SU-DHL-6 (cell line): ENCODE data around the gene LRGUK.

Experiments used
- H2AFZ ChIP-seq: fragments of 200-600 bp; sonication (generic); 2 replicates; pipeline ENCODE4 v1.6.1; 2014; ENCODE audit warnings: low read depth, mild to moderate bottlenecking, moderate library complexity, mixed read lengths, antibody characterized with exemption, low read length; ENCODE audit not compliant: severe bottlenecking
- H3F3A ChIP-seq: fragments of 200-600 bp; shearing (Covaris generic); 2 replicates; pipeline ENCODE4 v1.6.0; 2016; ENCODE audit warnings: antibody characterized with exemption, mild to moderate bottlenecking; ENCODE audit not compliant: insufficient read depth
- H3K27ac ChIP-seq: fragments of 200-600 bp; sonication (generic); 2 replicates; pipeline ENCODE4 v1.5.1; 2016; ENCODE audit warnings: low read depth, mild to moderate bottlenecking, low read length, moderate library complexity, mixed read lengths
- H3K27me3 ChIP-seq: fragments of 200-600 bp; sonication (generic), shearing (Covaris generic); 2 replicates; pipeline ENCODE4 v1.6.0; 2014; ENCODE audit warnings: mild to moderate bottlenecking, low read length
- H3K36me3 ChIP-seq: fragments of 200-600 bp; sonication (generic); 2 replicates; pipeline ENCODE4 v1.6.1; 2014; ENCODE audit warnings: mild to moderate bottlenecking, low read length, mixed read lengths
- H3K4me2 ChIP-seq: fragments of 300-600, 200-600 bp; shearing (Covaris generic), sonication (generic); 2 replicates; pipeline ENCODE4 v1.6.0; 2014; ENCODE audit warnings: low read length, low read depth, mild to moderate bottlenecking; ENCODE audit not compliant: poor library complexity, severe bottlenecking
- H3K4me3 ChIP-seq: fragments of 200-600 bp; sonication (generic); 2 replicates; pipeline ENCODE4 v1.5.1; 2014; ENCODE audit warnings: antibody characterized with exemption, low read length, mild to moderate bottlenecking, mixed read lengths; ENCODE audit not compliant: insufficient read depth, poor library complexity, severe bottlenecking
- H3K79me2 ChIP-seq: fragments of 200-600 bp; sonication (generic); 2 replicates; pipeline ENCODE4 v1.6.1; 2014; ENCODE audit warnings: mild to moderate bottlenecking, low read length, moderate library complexity; ENCODE audit not compliant: insufficient read depth
- H3K9ac ChIP-seq: fragments of 200-600 bp; sonication (generic); 2 replicates; pipeline ENCODE4 v1.7.0; 2014; ENCODE audit warnings: mild to moderate bottlenecking, low read length
- H3K9me2 ChIP-seq: fragments of 200-600 bp; sonication (generic); replicated peaks from 2 replicates; pipeline ENCODE4 v1.6.1; 2014; ENCODE audit warnings: low read length; ENCODE audit not compliant: insufficient read depth
- H3K9me3 ChIP-seq: fragments of 200-600 bp; sonication (generic); 2 replicates; pipeline ENCODE4 v1.6.1; 2014; ENCODE audit warnings: low read length, mixed read lengths; ENCODE audit not compliant: insufficient read depth
- H4K20me1 ChIP-seq: fragments of 200-600 bp; sonication (generic); 2 replicates; pipeline ENCODE4 v1.6.1; 2014; ENCODE audit warnings: low read depth, mild to moderate bottlenecking, antibody characterized with exemption, low read length, moderate library complexity, mixed read lengths
- EZH2phosphoT487 ChIP-seq: fragments of 200-600 bp; sonication (generic), shearing (Covaris generic); conservative IDR thresholded peaks from 2 replicates; pipeline ENCODE4 v1.6.1; 2018; ENCODE audit warnings: mild to moderate bottlenecking, antibody characterized with exemption, low read length, moderate library complexity, mixed read lengths
- TF ChIP-seq, protein P1 (sequence below): fragments of 200-600 bp; sonication (generic); IDR thresholded peaks from one replicate; pipeline ENCODE4 v1.5.1; 2017; ENCODE audit warnings: antibody characterized with exemption, mild to moderate bottlenecking, low read length, moderate library complexity; ENCODE audit not compliant: insufficient read depth, poor library complexity, severe bottlenecking

The LRGUK gene

DNA sequence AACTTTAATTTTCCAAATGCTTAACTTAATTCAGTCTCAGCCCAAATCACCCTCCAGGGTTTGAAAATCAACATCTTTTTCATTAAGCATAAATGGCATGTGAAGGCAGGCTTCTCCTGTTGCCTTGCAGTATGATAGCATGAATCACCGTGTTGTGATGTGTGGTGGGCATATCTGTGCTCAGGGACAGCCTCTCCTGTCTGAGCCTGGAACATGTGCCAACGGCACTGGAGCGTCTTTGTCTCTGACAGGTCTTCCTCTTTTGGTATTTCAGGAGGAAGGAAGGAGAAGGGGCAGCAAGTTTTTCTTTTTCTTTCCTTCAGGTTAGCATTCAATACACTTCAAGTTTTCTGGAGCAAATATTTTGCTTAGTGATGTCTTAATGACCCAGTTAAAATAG lies 57.6 kb downstream of the LRGUK start:
- TF ChIP-seq, protein P1, sequence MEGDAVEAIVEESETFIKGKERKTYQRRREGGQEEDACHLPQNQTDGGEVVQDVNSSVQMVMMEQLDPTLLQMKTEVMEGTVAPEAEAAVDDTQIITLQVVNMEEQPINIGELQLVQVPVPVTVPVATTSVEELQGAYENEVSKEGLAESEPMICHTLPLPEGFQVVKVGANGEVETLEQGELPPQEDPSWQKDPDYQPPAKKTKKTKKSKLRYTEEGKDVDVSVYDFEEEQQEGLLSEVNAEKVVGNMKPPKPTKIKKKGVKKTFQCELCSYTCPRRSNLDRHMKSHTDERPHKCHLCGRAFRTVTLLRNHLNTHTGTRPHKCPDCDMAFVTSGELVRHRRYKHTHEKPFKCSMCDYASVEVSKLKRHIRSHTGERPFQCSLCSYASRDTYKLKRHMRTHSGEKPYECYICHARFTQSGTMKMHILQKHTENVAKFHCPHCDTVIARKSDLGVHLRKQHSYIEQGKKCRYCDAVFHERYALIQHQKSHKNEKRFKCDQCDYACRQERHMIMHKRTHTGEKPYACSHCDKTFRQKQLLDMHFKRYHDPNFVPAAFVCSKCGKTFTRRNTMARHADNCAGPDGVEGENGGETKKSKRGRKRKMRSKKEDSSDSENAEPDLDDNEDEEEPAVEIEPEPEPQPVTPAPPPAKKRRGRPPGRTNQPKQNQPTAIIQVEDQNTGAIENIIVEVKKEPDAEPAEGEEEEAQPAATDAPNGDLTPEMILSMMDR, result no peak
- TF ChIP-seq EZH2phosphoT487, result no peak
- H2AFZ ChIP-seq, result no peak overlapping the region

DNA sequence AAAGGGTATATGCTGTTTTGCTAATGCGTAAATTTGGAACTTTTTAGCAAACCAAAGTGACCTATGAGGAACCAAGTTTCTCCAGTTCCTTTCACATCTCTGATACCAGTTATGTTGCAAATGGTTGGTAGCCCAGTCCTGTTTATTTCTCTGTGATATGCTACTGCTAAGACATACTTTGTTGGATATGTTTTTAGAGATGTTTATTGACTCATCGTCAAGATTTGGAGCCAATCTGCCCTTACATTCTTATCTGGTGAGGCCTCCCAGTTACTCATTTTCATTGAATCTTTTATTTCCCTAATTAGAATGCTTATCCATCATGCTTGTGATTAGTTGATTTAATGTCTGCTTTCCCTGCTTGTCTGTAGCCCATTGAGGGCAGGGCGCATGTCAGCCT lies 58.9 kb downstream of the LRGUK start:
- no peak overlapping the region for H2AFZ ChIP-seq
- no peaks in the 10 kb centered on the region for H3K9me3 ChIP-seq
- H3K36me3 ChIP-seq, result no peaks in the 10 kb centered on the region
- H3F3A ChIP-seq, result no peaks in the 10 kb centered on the region
- no peak overlapping the region for H3K4me2 ChIP-seq
- H3K79me2 ChIP-seq, result no peaks in the 10 kb centered on the region
- no peak overlapping the region for H3K27ac ChIP-seq
- no peak overlapping the region for H3K4me3 ChIP-seq
- no peaks in the 10 kb centered on the region for H3K27me3 ChIP-seq
- H3K9me2 ChIP-seq, result no peaks in the 10 kb centered on the region
- no peaks in the 10 kb centered on the region for H4K20me1 ChIP-seq
- TF ChIP-seq, protein P1, result no peak
- TF ChIP-seq EZH2phosphoT487, result no peak
- H3K9ac ChIP-seq, result no peak overlapping the region

More for the DNA sequence above, 57.6 kb downstream of the LRGUK start:
- Histone ChIP-seq H3K27ac (no peak overlapping the region), H3K9ac (no peak overlapping the region), H4K20me1 (no peaks in the 10 kb centered on the region), H3K9me2 (no peaks in the 10 kb centered on the region), H3K4me3 (no peak overlapping the region), H3F3A (no peaks in the 10 kb centered on the region), H3K9me3 (no peaks in the 10 kb centered on the region), H3K27me3 (no peaks in the 10 kb centered on the region), H3K36me3 (no peaks in the 10 kb centered on the region), H3K79me2 (no peaks in the 10 kb centered on the region), H3K4me2 (no peak overlapping the region)

DNA sequence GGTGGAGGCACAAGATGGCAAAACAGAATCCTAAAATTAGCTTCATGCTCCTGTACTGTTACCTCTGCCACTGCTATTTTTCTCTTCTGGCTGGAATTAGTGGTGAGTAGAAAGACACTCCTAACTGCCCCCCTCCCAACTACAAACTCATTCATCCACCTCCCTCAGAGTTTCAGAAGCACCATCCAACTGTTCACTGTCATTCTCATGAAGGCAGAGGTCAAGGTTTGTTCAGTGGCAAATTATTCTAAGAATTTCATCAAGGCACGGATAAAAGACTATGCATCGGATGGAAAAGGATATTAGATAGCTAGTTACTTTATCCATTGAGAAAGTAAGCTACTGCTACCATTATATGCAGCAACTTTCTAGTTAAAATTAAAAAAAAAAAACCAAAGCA lies 59.7 kb downstream of the LRGUK start:
- H3K9ac ChIP-seq, result no peak overlapping the region
- no peak overlapping the region for H3K4me2 ChIP-seq
- no peak overlapping the region for H3K27ac ChIP-seq
- no peak for TF ChIP-seq EZH2phosphoT487
- TF ChIP-seq, protein P1, result no peak
- H3K79me2 ChIP-seq, result no peaks in the 10 kb centered on the region
- H3K9me2 ChIP-seq, result no peaks in the 10 kb centered on the region
- H3K27me3 ChIP-seq, result no peaks in the 10 kb centered on the region
- H2AFZ ChIP-seq, result no peak overlapping the region
- no peaks in the 10 kb centered on the region for H4K20me1 ChIP-seq
- no peaks in the 10 kb centered on the region for H3K36me3 ChIP-seq
- H3K9me3 ChIP-seq, result no peaks in the 10 kb centered on the region
- H3F3A ChIP-seq, result no peaks in the 10 kb centered on the region
- H3K4me3 ChIP-seq, result no peak overlapping the region
